ENCODE results near the gene SPTBN4.
"Not testable (repeated sequence)": the region's sequence is repeated elsewhere in the genome, so short reads cannot be mapped to it uniquely, and the experiment has no call there.

The SPTBN4 gene

DNA sequence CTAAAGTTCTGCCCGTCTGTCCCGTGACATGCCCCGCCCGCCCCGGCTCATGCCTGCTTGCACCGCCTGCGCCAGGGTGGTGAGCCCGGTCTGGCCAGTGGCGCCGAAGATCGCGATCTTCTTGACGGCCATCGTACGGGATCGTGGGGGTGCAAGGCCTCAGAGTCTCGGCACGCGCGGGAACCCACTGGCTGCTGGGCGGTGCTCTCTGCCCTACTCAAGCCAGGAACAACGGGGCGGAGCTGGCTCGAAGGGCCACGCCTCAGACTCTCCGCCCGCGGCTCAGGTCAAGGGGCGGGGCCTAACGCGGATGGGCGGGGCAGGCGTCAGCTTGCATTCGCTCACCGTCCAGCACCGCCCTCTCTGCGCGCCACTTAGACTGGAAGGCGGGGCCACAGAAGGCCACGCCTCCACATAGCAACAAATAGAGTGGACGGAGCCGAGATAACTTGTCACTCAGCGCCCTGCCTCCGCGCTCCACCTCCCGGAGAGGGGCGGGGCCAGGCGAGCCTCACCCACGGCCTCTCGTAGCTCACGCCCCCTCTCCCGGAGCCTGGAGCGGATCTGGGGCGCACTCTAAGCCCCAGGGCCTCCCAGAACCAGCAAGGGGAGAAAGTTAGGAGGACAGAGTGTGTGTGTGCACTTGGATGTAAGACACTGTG, 1.1 kb upstream of the SPTBN4 start, which contains the start of gene BLVRB:
Gene BLVRB (minus strand): TSS at position 189 of the 662 bp plus-strand sequence. CDS start 57 bp downstream, at position 132.
- peak; percentile 100 for DNase-seq

DNA sequence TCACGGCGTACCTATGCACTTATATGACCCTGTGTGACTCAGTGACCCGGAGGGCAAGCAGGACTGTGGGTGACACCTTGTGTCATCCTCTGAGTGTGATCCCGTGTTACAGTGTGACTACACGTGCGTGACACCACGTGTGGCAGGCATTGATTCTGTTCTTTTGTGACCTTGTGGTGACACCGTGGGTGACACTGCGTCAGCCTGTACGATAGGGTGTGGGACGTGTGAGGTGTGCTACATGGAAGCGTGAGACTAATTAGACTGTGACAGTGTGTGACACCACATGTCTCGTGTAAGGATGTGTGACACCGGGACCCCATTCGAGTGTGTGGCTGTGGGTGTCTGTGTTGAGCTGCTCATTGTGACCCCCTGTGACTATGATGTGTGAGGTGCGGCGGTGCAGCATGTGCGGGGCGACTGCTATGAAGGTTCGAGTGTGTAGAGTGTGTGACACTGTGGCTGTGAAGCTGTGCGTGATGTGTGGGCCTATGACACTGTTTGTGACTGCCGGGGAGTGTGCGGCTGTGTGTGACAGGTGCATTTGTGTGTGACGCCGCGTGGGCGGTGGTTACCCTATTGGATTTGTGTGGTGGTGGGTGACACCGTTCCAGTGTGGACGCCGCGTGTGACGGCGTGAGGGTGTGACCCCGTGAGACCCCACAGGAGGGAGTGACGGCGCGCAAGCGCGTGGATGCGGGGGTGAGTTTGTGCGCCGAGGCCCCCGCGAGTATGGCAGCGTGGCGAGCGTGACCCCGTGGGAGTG, 399 bp upstream of the SPTBN4 start:
- peak; percentile 56 for DNase-seq

DNA sequence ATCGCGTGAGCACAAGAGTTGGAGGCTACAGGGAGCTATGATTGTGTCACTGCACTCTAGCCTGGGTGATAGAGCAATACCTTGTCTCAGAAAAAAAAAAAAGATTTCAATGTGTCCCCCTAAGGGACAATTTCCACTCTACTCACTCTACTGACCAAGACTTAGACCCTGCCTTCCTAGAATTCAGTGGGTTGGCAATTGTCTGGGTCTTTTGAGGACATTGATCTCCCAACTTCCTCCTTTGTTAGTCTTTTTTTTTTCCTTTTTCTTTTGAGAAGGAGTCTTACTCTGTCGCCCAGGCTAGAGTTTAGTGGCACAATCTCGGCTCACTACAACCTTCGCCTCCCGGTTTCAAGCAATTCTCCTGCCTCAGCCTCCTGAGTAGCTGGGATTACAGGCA, 2.2 kb downstream of the SPTBN4 start:
- no peak for DNase-seq

DNA sequence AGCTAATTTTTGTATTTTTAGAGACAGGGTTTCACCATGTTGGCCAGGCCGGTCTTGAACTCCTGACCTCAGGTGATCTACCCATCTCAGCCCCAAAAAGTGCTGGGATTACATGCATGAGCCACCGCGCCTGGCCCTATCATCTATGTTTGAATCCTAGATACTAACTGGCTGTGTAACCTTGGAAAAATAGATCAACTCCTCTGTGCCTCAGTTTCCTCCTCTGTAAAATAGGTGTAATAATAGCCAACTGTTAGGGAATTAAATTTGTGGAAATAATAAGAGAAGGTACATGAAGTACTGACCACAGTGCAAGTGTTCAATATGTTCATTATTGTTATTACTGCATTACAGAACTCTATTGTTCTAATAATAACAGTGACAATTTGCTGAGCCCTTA, 4.3 kb downstream of the SPTBN4 start:
- DNase-seq: no peak

DNA sequence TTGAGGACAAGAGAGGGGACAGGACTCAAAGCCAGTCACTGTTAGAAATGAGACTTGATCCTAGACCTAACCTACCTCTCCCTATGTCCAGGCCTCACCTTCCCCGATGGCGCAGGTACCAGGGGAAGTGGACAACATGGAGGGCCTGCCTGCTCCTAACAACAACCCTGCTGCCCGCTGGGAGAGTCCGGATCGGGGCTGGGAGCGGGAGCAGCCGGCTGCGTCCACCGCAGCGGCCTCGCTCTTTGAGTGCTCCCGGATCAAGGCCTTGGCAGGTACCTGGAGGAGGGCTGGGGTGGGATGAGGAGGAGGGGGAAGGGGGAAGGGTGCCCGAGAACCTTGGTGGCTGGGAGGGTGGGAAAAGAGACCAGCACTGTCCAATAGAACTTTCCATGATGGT, 5.7 kb downstream of the SPTBN4 start:
- DNase-seq: no peak

DNA sequence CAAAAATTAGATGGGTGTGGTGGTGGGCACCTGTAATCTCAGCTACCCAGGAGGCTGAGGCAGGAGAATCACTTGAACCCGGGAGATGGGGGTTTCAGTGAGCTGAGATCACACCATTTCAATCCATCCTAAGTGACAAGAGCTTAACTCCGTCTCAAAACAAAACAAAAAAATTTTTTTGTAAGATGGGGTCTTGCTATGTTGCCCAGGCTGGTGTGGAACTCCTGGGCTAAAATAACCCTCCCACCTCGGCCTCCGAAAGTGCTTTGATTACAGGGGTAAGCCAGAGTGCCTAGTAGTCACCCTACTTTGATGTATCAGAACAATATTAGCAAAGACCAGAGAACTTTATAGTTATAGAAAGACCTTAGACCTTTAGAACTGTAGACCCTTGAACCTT, 7.9 kb downstream of the SPTBN4 start:
- DNase-seq: no peak

DNA sequence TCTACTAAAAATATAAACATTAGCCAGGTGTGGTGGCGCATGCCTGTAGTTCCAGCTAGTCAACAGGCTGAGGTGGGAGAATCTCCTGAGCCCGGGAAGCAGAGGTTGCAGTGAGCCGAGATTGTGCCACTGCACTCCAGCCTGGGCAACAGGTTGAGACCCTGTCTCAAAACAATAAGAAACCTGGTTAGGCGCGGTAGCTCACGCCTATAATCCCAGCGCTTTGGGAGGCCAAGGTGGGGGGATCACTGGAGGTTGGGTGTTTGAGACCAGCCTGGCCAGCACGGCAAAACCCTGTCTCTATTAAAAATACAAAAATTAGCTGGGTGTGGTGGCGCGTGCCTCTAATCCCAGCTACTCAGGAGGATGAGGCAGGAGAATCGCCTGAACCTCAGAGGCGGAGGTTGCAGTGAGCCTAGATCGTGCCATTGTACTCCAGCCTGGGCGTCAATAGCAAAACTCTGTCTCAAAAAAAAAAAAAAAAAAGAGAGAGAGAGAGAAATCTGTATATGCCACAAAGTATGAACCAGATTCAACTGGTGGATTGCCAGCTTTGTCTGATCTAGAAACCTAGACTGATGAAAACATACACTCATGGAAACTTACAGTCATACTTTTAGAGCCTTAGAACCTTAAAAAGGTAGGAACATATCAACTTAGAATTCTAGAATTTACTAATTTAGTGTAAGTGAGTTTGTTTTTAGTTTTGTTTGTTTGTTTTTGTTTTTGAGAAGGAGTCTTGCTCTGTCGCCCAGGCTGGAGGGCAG, 9.3 kb downstream of the SPTBN4 start:
- DNase-seq: not testable (repeated sequence)

DNA sequence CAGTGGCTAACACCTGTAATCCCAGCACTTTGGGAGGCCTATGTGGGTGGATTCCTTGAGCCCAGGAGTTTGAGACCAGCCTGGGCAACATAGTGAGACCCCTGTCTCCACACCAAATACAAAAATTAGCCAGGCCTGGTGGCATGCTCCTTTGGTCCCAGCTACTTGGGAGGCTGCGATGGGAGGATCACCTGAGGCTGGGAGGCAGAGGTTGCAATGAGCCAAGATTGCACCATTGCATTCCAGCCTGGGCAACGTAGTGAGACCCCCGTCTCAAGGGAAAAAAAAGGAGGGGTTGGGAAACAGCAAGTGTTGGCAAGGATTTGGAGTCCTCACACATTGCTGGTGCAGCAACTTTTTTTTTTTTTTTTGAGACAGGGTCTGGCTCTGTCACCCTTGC, 19.2 kb downstream of the SPTBN4 start:
- no peak for DNase-seq

DNA sequence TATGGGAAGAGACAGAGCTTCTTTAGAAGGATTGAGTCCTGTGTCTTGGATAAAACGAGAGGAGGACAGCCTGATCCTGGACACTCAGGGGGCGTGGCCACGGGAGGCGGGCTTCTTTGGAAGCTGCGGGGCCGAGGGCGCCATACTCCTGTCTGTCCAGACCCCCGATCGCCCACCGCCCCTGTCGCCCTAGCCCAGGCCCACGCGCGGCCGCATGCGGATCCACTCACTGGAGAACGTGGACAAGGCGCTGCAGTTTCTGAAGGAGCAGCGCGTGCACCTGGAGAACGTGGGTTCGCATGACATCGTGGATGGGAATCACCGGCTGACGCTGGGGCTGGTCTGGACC, 23.1 kb downstream of the SPTBN4 start:
- DNase-seq: no peak

DNA sequence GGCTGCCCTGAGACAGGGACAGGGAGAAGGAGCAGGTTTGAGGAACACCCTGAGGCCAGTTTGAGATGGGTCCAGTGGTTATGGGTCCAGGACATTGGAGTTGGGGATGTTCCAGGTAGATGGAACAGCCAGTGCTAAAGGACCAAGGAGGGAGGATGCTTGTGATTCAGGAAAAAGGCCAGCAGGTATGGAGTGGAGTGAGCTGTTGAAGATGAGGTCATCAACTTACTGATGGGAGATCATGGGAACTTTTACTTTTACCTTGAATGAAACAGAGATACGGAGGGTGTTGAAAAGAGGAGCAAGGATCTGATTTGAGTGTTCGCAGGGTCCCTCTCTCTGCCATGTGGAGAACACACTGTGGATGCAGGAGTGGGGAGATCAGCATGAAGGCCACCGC, 25.5 kb downstream of the SPTBN4 start:
- no peak for DNase-seq

DNA sequence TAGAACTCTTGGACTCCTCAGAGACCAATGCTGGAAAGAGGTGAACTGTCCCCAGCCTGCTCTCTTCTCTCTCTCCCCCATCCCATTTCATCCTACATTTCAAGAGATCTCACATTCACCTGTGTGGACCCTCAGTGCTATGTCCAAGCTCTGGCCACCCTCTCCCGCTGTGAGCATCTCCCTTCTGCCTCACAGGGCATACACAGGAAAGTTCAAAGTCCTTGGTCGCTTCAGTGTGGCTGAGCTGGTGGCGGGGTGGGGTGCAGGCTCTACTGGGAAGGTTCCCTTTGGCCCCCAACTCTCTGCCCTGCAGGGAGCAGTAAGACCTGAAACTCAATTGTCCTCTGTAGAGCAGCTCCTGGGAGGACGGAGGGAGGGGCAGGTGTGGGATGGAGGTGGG, 27.0 kb downstream of the SPTBN4 start:
- no peak for DNase-seq

DNA sequence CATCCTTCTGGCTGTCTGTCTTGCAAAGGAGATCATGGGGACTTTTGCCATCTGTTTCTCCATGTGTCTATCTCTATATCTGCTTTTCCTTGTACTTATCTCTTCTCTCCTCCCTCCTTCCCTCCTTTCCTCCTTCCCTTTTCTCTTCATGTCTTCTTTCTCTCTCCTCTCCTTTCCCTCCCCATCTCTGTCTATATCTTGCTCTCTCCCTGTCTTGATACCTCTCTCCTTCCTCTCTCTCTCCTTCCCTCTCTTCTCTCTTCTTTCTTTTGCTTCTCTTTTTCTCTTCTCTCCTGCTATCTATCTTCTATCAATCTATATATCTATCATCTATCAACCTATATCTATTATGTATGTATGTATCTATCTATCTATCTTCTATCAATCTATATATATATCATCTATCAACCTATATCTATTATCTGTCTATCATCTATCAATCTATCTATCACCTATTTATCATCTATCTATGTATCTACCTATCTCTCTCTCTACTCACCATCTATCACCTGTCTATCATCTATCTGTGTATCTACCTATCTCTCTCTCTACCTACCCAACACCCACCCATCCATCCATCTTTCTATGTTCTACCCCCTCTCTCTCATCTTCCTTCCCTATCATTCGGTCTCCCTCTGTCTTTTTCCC, 27.5 kb downstream of the SPTBN4 start:
- no peak for DNase-seq

DNA sequence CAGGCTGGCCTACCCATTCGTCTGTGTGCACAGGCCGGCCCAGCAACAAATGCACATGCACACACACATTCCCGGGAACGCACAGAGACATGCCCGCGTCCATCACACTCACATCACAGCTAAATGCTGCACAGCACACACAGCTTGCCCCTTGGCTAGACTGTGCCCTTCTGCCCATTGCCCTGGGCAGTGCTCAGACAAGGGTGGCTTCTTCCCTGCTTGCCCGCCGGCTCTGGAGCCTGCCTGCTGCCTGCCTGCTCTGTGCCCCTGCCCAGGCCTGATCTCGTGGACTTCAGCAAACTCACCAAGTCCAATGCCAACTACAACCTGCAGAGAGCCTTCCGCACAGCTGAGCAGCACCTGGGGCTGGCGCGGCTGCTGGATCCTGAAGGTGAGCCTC, 30.4 kb downstream of the SPTBN4 start:
- no peak for DNase-seq

DNA sequence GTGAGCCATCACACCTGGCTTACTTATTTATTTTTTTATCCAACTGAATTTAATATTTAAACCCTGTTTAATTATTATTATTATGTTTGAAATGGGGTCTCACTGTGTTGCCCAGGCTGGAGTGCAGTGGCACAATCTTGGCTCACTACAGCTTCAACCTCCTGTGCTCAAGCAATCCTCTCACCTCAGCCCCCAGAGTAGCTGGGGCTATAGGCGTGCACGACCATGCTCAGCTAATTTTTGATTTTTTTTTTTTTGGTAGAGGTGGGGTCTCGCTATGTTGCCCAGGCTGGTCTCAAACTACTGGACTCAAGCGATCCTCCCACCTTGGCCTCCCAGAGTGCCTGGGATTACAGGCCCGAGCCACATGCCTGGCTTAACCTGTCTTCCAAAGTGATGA, 32.5 kb downstream of the SPTBN4 start:
- no peak for DNase-seq

DNA sequence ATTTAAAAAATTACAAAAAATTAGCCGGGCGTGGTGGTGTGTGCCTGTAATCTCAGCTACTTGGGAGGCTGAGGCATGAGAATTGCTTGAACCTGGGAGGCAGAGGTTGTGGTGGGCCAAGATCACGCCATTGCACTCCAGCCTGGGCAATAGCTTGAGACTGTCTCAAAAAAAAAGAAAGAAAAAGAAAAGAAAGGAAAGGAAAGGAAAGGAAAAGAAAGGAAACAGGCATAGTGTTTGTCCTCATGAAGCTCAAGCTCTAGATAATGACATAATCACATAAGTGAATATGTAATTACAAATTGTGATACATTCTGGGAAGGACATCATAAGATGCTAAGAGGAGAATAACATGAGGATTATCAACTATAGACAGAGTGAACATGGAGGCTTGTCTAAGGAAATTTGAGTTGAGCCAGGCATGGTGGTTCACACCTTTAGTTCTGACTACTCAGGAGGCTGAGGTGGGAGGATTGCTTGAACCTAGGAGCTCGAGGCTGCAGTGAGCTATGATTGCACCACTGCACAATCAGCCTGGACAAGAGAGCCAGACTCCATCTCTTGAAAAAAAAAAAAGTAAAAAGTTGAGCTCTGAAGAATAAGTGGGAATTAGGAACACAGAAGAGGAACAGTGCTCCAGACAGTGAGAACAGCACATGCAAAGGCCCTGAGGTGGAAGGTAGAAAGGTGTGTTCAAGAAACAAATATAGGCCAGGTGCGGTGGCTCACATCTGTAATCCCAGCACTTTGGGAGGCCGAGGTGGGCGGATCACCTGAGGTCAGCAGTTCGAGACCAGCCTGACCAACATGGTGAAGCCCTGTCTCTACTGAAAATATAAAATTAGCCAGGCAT, 34.1 kb downstream of the SPTBN4 start:
- DNase-seq: not testable (repeated sequence)

DNA sequence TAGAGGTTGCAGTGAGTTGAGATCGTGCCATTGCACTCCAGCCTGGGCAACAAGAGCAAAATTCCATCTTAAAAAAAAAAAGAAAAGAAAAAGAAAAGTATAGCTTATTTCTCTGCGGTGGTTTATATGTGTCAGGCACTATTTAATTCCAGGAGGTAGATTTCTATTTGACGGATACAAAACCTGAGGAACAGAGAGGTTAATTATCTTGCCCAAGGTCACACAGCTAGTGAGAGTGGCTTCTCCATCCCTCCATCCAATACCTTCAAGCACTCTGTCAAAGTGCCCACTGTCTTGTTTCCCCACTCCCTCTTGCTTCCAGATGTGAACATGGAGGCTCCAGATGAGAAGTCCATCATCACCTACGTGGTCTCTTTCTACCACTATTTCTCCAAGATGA, 34.8 kb downstream of the SPTBN4 start:
- no peak for DNase-seq

DNA sequence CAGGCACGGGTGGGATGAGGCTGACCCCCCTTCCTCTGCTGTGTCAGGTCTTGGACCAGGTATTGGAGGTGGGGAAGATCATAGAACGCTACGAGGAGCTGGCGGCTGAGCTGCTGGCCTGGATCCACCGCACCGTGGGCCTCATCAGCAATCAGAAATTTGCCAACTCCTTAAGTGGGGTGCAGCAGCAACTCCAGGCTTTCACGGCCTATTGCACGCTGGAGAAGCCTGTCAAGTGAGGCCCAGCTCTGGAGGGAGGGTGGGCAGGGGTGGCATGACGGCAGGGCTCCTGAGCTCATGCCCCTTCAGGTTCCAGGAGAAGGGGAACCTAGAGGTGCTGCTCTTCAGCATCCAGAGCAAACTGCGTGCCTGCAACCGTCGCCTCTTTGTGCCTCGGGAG, 35.3 kb downstream of the SPTBN4 start:
- no peak for DNase-seq

DNA sequence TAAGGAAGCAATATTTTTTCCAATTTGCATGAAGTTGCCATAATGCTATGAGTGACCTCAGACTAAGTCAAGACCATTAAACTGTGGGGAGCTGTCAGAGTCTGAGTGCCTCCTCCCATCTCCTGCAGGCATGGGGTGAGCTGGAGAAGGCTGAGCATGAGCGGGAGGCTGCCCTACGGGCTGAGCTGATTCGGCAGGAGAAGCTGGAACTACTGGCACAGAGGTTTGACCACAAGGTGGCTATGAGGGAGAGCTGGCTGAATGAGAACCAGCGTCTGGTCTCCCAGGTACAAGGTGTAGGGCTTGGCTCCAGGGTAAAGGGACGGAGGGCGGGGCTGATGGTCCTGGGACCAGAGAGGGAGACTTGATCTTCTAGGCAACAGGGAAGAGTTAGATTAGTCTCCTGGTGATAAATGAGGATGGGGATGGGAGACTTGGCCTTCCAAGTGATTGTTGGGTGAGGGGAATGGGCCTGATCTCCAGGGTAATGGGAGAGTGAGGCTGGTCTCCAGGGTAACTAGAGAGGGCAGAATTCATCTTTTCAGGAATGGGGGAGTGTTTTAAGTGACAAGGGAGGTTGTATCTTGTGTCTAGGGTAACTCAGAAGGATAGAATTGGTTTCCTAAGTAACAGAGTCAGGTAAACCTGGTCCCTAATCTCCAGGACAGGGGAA, 36.0 kb downstream of the SPTBN4 start:
- DNase-seq: no peak

DNA sequence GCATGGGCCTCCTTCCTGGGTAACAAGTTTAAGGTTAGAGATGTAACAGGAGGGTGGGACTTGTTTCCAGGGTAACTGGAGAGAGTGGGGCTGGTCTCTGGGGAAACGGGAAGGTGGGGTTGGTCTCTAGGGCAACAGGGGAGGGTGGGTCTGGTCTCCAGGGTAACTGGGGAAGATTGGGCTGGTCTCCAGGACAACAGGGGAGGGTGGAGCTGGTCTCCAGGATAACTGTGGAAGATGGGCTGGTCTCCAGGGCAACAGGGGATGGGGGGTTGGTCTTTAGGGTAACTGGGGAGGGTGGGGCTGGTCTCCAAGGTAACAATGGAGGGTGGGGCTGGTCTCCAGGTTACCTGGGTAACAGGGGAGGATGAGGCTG, 36.5 kb downstream of the SPTBN4 start:
- no peak for DNase-seq

DNA sequence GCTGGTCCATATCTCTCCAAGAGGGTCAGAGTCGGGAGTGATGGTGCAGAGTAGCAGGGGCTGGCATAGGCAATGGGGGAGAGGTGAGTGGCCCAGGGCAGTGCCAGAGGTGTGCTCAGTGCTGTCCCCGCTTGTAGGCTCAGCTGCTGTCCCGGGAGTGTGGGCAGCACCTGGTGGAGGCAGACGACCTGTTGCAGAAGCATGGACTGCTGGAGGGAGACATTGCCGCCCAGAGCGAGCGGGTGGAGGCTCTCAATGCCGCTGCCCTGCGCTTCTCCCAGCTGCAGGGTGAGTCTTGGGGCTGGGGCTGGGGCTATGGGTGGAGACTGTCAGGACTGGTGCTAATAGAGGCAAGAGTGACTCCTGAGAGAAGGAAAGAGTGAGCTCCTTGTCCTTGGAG, 39.3 kb downstream of the SPTBN4 start:
- DNase-seq: no peak

DNA sequence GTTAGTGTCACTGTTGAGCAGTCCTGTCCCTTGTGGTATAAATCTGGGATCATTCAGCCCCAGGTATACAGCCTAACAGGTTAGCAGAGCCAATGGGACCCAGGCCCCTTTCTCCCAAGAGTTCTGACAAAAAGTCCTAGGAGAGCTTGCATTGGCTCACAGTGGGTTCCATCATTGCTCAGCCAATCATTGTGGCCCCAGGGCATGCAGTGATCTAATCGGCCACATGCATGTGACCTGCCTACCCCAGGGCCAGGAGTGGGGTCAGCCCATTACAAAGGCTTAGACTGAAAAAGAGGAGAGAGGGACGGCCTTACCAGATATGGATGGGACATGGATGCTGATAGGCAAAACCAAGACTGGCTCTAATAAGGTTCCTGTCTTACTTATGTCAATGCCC, 41.1 kb downstream of the SPTBN4 start:
- no peak for DNase-seq

DNA sequence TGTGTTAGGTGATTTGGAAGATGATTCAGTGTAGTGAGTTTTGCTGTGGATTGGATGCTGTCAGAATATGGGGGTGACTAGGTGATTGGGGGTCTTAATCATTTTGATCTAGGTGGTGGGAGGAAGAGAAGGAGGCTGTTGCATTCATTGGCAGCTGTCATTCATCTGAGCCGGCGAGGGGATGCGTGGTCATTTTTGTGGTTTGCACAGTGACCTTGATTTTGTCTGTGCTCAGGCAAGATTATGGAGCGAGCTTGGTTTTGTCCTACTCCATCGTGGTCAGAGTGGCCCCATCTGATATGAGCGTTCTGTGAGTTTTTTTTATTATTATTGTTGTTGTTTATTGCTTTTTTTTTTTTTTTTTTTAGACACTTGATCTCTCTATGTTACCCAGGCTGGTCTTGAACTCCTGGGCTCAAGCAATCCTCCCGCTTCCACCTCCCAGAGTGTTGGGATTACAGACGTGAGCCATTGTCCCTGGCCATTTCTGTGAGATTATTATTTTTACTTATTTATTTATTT, 42.0 kb downstream of the SPTBN4 start:
- no peak for DNase-seq
